IPS-20b (cell line): ENCODE measurements around the gene LARP4B.

Experiments
- H3K27ac ChIP-seq: one replicate; pipeline ENCODE4 v1.5.1; 2013; ENCODE audit warnings: low read length
- H3K27me3 ChIP-seq: 2 replicates; pipeline ENCODE4 v1.6.1; 2013; ENCODE audit warnings: mild to moderate bottlenecking, low read length, inconsistent platforms; ENCODE audit not compliant: insufficient read depth
- H3K36me3 ChIP-seq: 2 replicates; pipeline ENCODE4 v1.6.1; 2013; ENCODE audit warnings: low read depth, mild to moderate bottlenecking, inconsistent platforms, low read length, moderate library complexity; ENCODE audit not compliant: insufficient read depth
- H3K4me1 ChIP-seq: 2 replicates; pipeline ENCODE4 v1.6.1; 2013; ENCODE audit warnings: mild to moderate bottlenecking, control low read depth, inconsistent platforms, low read length, moderate library complexity; ENCODE audit not compliant: insufficient read depth
- H3K4me3 ChIP-seq: 2 replicates; pipeline ENCODE4 v1.5.1; 2013; ENCODE audit warnings: mild to moderate bottlenecking, low read length, inconsistent platforms
- H3K9ac ChIP-seq: 2 replicates; pipeline ENCODE4 v1.6.1; 2013; ENCODE audit warnings: low read depth, mild to moderate bottlenecking, inconsistent platforms, low read length, moderate library complexity
- H3K9me3 ChIP-seq: 2 replicates; pipeline ENCODE4 v1.6.1; 2013; ENCODE audit warnings: mild to moderate bottlenecking, low read depth, low read length, inconsistent platforms; ENCODE audit not compliant: insufficient read depth

The LARP4B gene

GRCh38 chr10:955127-955819 lies 23.8 kb upstream of the LARP4B start:
- H3K27me3 ChIP-seq: 0 out of 2 replicates have a peak, but pooled peaks cover 3% of the 10 kb centered on the region
- no peak overlapping the region for H3K9ac ChIP-seq
- H3K4me1 ChIP-seq: no peaks in the 10 kb centered on the region
- no peaks in the 10 kb centered on the region for H3K9me3 ChIP-seq
- no peaks in the 10 kb centered on the region for H3K36me3 ChIP-seq
- H3K27ac ChIP-seq: no peak overlapping the region
- H3K4me3 ChIP-seq: no peak overlapping the region

- Histone ChIP-seq H3K9ac (no peak overlapping the region), H3K9me3 (no peaks in the 10 kb centered on the region), H3K27me3 (0 out of 2 replicates have a peak, but pooled peaks cover 3% of the 10 kb centered on the region), H3K4me1 (no peaks in the 10 kb centered on the region), H3K4me3 (no peak overlapping the region), H3K27ac (no peak overlapping the region), H3K36me3 (no peaks in the 10 kb centered on the region)
Observed at GRCh38 chr10:954396-954795, 22.9 kb upstream of the LARP4B start.

GRCh38 chr10:953836-954235 lies 22.3 kb upstream of the LARP4B start:
- no peaks in the 10 kb centered on the region for H3K4me1 ChIP-seq
- H3K27me3 ChIP-seq: 0 out of 2 replicates have a peak, but pooled peaks cover 3% of the 10 kb centered on the region
- H3K4me3 ChIP-seq: no peak overlapping the region

GRCh38 chr10:949446-949845 lies 17.9 kb upstream of the LARP4B start:
- Histone ChIP-seq H3K27me3 (0 out of 2 replicates have a peak, but pooled peaks cover 3% of the 10 kb centered on the region), H3K36me3 (no peaks in the 10 kb centered on the region), H3K4me1 (no peaks in the 10 kb centered on the region), H3K27ac (no peak overlapping the region), H3K9ac (no peak overlapping the region), H3K4me3 (no peak overlapping the region), H3K9me3 (no peaks in the 10 kb centered on the region)

More at GRCh38 chr10:953836-954235, 22.3 kb upstream of the LARP4B start:
- Histone ChIP-seq H3K36me3 (no peaks in the 10 kb centered on the region), H3K9me3 (no peaks in the 10 kb centered on the region), H3K9ac (no peak overlapping the region), H3K27ac (no peak overlapping the region)

- Histone ChIP-seq H3K27ac (no peak overlapping the region), H3K9me3 (no peaks in the 10 kb centered on the region), H3K27me3 (0 out of 2 replicates have a peak, but pooled peaks cover 3% of the 10 kb centered on the region), H3K36me3 (no peaks in the 10 kb centered on the region), H3K9ac (no peak overlapping the region), H3K4me1 (peaks cover 5% of the 10 kb centered on the region; the same call in 1 of the 2 replicates), H3K4me3 (no peak overlapping the region)
Observed at GRCh38 chr10:948347-948746, 16.8 kb upstream of the LARP4B start.

GRCh38 chr10:947881-948280 lies 16.4 kb upstream of the LARP4B start:
- peaks cover 5% of the 10 kb centered on the region; the same call in 1 of the 2 replicates for H3K4me1 ChIP-seq
- 0 out of 2 replicates have a peak, but pooled peaks cover 3% of the 10 kb centered on the region for H3K27me3 ChIP-seq

GRCh38 chr10:947051-947450 lies 15.5 kb upstream of the LARP4B start:
- Histone ChIP-seq H3K4me1 (peaks cover 5% of the 10 kb centered on the region; the same call in 1 of the 2 replicates), H3K4me3 (no peak overlapping the region), H3K9me3 (no peaks in the 10 kb centered on the region), H3K27me3 (0 out of 2 replicates have a peak, but pooled peaks cover 3% of the 10 kb centered on the region), H3K36me3 (no peaks in the 10 kb centered on the region), H3K9ac (no peak overlapping the region), H3K27ac (no peak overlapping the region)

More at GRCh38 chr10:947881-948280, 16.4 kb upstream of the LARP4B start:
- no peak overlapping the region for H3K27ac ChIP-seq
- no peaks in the 10 kb centered on the region for H3K9me3 ChIP-seq
- no peak overlapping the region for H3K4me3 ChIP-seq
- H3K36me3 ChIP-seq: no peaks in the 10 kb centered on the region
- H3K9ac ChIP-seq: no peak overlapping the region

- Histone ChIP-seq H3K4me3 (no peak overlapping the region), H3K9ac (no peak overlapping the region), H3K9me3 (no peaks in the 10 kb centered on the region), H3K27ac (no peak overlapping the region), H3K27me3 (0 out of 2 replicates have a peak, but pooled peaks cover under 1% of the 10 kb centered on the region), H3K4me1 (peaks cover 5% of the 10 kb centered on the region; the same call in 1 of the 2 replicates), H3K36me3 (no peaks in the 10 kb centered on the region)
Observed at GRCh38 chr10:945778-946177, 14.3 kb upstream of the LARP4B start.

- Histone ChIP-seq H3K27me3 (no peaks in the 10 kb centered on the region), H3K9ac (no peak overlapping the region), H3K4me1 (peaks cover 5% of the 10 kb centered on the region; the same call in 1 of the 2 replicates), H3K4me3 (no peak overlapping the region), H3K36me3 (no peaks in the 10 kb centered on the region), H3K27ac (no peak overlapping the region), H3K9me3 (no peaks in the 10 kb centered on the region)
Observed at GRCh38 chr10:944034-944831, 12.7 kb upstream of the LARP4B start.

- H3K9me3 ChIP-seq: no peaks in the 10 kb centered on the region
- H3K36me3 ChIP-seq: no peaks in the 10 kb centered on the region
- H3K4me1 ChIP-seq: peaks cover 5% of the 10 kb centered on the region; the same call in 1 of the 2 replicates
- H3K9ac ChIP-seq: no peak overlapping the region
- no peak overlapping the region for H3K4me3 ChIP-seq
- no peaks in the 10 kb centered on the region for H3K27me3 ChIP-seq
- H3K27ac ChIP-seq: no peak overlapping the region
Observed at GRCh38 chr10:943334-944033, 12.0 kb upstream of the LARP4B start.

GRCh38 chr10:938941-939678 lies 7.6 kb upstream of the LARP4B start:
- Histone ChIP-seq H3K4me3 (no peak overlapping the region), H3K27me3 (no peaks in the 10 kb centered on the region), H3K27ac (no peak overlapping the region), H3K9me3 (no peaks in the 10 kb centered on the region), H3K36me3 (no peaks in the 10 kb centered on the region), H3K4me1 (peaks cover 3% of the 10 kb centered on the region; the same call in 1 of the 2 replicates), H3K9ac (no peak overlapping the region)
